ENCODE data around the gene PRKAG1. TPM values are rescaled to one million over a fixed set of nuclear protein-coding genes. Genes with fewer than 3 reads are reported as not detected.

The PRKAG1 gene
- total and polyA plus RNA-seq, 10 of the 15 experiments (the other 5 are each of a cell fraction or from before 2014, with no cell fraction given): 44.5 to 91.6 (median 60.9) TPM

DNA sequence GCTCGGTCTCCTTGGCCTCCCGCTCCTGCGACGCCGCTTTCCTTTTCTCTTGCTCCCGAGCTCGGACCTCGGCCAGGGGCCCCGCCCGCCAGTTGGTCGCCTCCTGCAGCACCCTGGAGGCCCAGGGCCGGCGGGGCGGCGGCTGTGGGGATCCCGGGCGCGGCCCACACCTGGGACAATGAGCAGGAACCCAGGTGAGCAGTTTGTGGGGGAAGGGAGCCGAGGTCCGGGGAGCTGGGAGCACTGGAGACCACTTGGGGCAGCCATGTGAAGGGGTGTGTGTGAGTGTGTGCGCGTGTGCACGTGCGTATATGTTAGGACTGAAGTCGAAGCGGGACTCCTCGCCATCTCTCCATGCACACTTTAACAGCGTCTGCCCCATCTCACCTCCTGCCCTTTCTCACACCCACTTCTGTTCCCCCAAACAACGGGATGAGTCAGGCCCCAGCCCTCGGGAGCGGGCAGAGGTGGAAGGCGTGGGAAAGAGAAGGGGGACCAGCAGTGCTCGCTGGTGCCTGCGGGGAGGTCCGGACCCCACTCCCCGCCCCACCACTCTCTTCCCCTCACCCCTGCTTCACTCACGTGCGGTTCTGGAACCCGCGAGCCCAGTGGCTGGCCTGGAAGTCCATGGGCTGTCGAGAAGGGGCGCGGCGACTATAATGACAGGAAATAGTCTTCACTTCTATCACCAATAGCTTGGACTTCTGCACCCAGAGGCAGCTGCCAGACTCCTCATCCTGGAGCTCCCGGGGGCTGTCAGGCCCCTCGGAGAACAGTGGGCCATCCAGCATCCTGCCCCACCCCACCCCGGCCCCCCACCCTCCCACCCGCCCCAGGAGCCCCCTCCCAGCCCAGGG is 19.9 kb downstream of the PRKAG1 start:
- ChIA-PET RAD21 (ENCODE audit: unreplicated experiment) (interaction anchor here (0.7 to 5.4 kb wide), 15 partner anchors 11 to 641 kb away, joined by 3 to 62 read pairs (median 6); partner anchors contain the start of genes ARF3, DDX23, KMT2D and LMBR1L), POLR2A (interaction anchor here (0.6 to 6.0 kb wide), 7 partner anchors 10 to 147 kb away, joined by 3 to 52 read pairs (median 11); partner anchors contain the start of genes DDX23 and PRKAG1), SMC1A (ENCODE audit: uncharacterized antibody, unreplicated experiment) (interaction anchor here (1.0 to 4.7 kb wide), 10 partner anchors 11 to 203 kb away, joined by 3 to 47 read pairs (median 6); partner anchors contain the start of genes DDX23, PRKAG1 and WNT1), CTCF (interaction anchor here (0.6 to 14.1 kb wide), 18 partner anchors 11 to 237 kb away, joined by 3 to 172 read pairs (median 10); partner anchors contain the start of genes DDX23, DHH, PRKAG1 and RHEBL1)
- peaks cover 3% of the 10 kb centered on the region for H4K20me1 ChIP-seq (ENCODE audit: control insufficient read depth, insufficient read depth)
- H2AFZ ChIP-seq (ENCODE audit: control insufficient read depth, low read depth, low read length): peak overlapping the region; percentile 73
- no peaks in the 10 kb centered on the region for H3K27me3 ChIP-seq (replicated peaks in 1 of 2; ENCODE audit: control insufficient read depth in 2 of 2, insufficient read depth in 2 of 2, low read length in 1 of 2)
- no peaks in the 10 kb centered on the region for H3K9me3 ChIP-seq (replicated peaks; ENCODE audit: control insufficient read depth, insufficient read depth, low read length)
- peak overlapping the region; percentile 69 for H3K4me3 ChIP-seq
- FAIRE-seq (no peak), DNase-seq (ENCODE audit: low read depth, low spot score) (no peak), ATAC-seq (peak; percentile 28)
- H3K36me3 ChIP-seq (ENCODE audit: control insufficient read depth in 2 of 2, insufficient read depth in 2 of 2, low read length in 1 of 2): peaks cover 5 to 11% of the 10 kb centered on the region in 2 experiments
- intact Hi-C loops (cut with micrococcal nuclease; ENCODE audit: unreplicated experiment): loop anchor here (1.0 to 5.0 kb wide), 3 partner anchors 20 to 96 kb away; partner anchors contain the start of genes DHH and PRKAG1
- in situ Hi-C loops (cut with MboI): no loop called here
- no TSS peak for BruUV-seq (replicated peaks)
- peaks cover 27% of the 10 kb centered on the region for H3K4me1 ChIP-seq (ENCODE audit: control insufficient read depth, insufficient read depth, low read length)
- H3K4me2 ChIP-seq (ENCODE audit: control insufficient read depth, insufficient read depth): peak overlapping the region; percentile 94
- H3K79me2 ChIP-seq (ENCODE audit: control insufficient read depth, insufficient read depth, low read length): peaks cover 5% of the 10 kb centered on the region
- H3K27ac ChIP-seq (ENCODE audit: control insufficient read depth, insufficient read depth): no peak overlapping the region; the same call in 1 of the 2 replicates
- peak overlapping the region; percentile 62; the same call in 1 of the 2 replicates for H3K9ac ChIP-seq (ENCODE audit: control insufficient read depth, insufficient read depth, low read length)
- 4% methylated on average over 44 of the region's 48 CpGs for WGBS (ENCODE audit: insufficient coverage, insufficient replicate concordance, low lambda C conversion rate, missing lambda C conversion rate)
- peak; percentile 64; the same call in 1 of the 2 replicates for TF ChIP-seq POLR2A (IDR thresholded peaks at IDR 0.05; ENCODE audit: low read depth, low read length)
- TF ChIP-seq RAD51 (IDR thresholded peaks at IDR 0.05): no peak
- TF ChIP-seq, protein P1, sequence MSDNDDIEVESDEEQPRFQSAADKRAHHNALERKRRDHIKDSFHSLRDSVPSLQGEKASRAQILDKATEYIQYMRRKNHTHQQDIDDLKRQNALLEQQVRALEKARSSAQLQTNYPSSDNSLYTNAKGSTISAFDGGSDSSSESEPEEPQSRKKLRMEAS (IDR thresholded peaks at IDR 0.05; ENCODE audit: low read depth, low read length): peak; percentile 43; the same call in 1 of the 2 replicates
- 0 out of 2 replicates have a peak, but pooled peaks have one; percentile 6 for TF ChIP-seq TCF3 (IDR thresholded peaks at IDR 0.05; ENCODE audit: borderline replicate concordance, insufficient read depth, low read depth, low read length)
- peak; percentile 64 for TF ChIP-seq MYC (IDR thresholded peaks at IDR 0.05; ENCODE audit: insufficient read depth, insufficient read length, insufficient replicate concordance, low read length, severe bottlenecking)
- TF ChIP-seq TCF12 (IDR thresholded peaks at IDR 0.05; ENCODE audit: low read depth, low read length): no peak
- peak; percentile 59 for TF ChIP-seq IKZF1 (conservative IDR thresholded peaks at IDR 0.05)
- TF ChIP-seq, protein P2, sequence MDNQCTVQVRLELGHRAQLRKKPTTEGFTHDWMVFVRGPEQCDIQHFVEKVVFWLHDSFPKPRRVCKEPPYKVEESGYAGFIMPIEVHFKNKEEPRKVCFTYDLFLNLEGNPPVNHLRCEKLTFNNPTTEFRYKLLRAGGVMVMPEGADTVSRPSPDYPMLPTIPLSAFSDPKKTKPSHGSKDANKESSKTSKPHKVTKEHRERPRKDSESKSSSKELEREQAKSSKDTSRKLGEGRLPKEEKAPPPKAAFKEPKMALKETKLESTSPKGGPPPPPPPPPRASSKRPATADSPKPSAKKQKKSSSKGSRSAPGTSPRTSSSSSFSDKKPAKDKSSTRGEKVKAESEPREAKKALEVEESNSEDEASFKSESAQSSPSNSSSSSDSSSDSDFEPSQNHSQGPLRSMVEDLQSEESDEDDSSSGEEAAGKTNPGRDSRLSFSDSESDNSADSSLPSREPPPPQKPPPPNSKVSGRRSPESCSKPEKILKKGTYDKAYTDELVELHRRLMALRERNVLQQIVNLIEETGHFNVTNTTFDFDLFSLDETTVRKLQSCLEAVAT (IDR thresholded peaks at IDR 0.05): no peak
- TF ChIP-seq, protein P3, sequence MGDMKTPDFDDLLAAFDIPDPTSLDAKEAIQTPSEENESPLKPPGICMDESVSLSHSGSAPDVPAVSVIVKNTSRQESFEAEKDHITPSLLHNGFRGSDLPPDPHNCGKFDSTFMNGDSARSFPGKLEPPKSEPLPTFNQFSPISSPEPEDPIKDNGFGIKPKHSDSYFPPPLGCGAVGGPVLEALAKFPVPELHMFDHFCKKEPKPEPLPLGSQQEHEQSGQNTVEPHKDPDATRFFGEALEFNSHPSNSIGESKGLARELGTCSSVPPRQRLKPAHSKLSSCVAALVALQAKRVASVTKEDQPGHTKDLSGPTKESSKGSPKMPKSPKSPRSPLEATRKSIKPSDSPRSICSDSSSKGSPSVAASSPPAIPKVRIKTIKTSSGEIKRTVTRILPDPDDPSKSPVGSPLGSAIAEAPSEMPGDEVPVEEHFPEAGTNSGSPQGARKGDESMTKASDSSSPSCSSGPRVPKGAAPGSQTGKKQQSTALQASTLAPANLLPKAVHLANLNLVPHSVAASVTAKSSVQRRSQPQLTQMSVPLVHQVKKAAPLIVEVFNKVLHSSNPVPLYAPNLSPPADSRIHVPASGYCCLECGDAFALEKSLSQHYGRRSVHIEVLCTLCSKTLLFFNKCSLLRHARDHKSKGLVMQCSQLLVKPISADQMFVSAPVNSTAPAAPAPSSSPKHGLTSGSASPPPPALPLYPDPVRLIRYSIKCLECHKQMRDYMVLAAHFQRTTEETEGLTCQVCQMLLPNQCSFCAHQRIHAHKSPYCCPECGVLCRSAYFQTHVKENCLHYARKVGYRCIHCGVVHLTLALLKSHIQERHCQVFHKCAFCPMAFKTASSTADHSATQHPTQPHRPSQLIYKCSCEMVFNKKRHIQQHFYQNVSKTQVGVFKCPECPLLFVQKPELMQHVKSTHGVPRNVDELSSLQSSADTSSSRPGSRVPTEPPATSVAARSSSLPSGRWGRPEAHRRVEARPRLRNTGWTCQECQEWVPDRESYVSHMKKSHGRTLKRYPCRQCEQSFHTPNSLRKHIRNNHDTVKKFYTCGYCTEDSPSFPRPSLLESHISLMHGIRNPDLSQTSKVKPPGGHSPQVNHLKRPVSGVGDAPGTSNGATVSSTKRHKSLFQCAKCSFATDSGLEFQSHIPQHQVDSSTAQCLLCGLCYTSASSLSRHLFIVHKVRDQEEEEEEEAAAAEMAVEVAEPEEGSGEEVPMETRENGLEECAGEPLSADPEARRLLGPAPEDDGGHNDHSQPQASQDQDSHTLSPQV (IDR thresholded peaks at IDR 0.05): no peak
- no peak for TF ChIP-seq RCOR1 (conservative IDR thresholded peaks at IDR 0.05; ENCODE audit: low read depth, low read length)
- TF ChIP-seq, protein P4, sequence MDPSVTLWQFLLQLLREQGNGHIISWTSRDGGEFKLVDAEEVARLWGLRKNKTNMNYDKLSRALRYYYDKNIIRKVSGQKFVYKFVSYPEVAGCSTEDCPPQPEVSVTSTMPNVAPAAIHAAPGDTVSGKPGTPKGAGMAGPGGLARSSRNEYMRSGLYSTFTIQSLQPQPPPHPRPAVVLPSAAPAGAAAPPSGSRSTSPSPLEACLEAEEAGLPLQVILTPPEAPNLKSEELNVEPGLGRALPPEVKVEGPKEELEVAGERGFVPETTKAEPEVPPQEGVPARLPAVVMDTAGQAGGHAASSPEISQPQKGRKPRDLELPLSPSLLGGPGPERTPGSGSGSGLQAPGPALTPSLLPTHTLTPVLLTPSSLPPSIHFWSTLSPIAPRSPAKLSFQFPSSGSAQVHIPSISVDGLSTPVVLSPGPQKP (IDR thresholded peaks at IDR 0.05; ENCODE audit: low read depth, low read length): no peak
- no peak for TF ChIP-seq JUNB (IDR thresholded peaks at IDR 0.05)
- TF ChIP-seq BHLHE40 (IDR thresholded peaks at IDR 0.05; ENCODE audit: borderline replicate concordance in 1 of 2, low read depth in 2 of 2, low read length in 1 of 2): peak; percentile 73 to 93; a peak in 3 of 4 replicates
- TF ChIP-seq NBN (IDR thresholded peaks at IDR 0.05): peak; percentile 31; the same call in 1 of the 2 replicates
- 0 out of 2 replicates have a peak, but pooled peaks have one; percentile 5 for TF ChIP-seq LARP7 (IDR thresholded peaks at IDR 0.05)

All from GM12878 (cell line).